ENCODE results near the gene CEBPA. TPM values are rescaled to one million over a fixed set of nuclear protein-coding genes. Genes with fewer than 3 reads are reported as not detected.
A peak's percentile ranks its signal among the peaks of the same experiment; 100 is the strongest.
"Not testable (repeated sequence)": the region's sequence is repeated elsewhere in the genome, so short reads cannot be mapped to it uniquely, and the experiment has no call there.

Gene CEBPA
- total RNA-seq, 2 experiments from 2014 or later: 0.10 TPM

DNA sequence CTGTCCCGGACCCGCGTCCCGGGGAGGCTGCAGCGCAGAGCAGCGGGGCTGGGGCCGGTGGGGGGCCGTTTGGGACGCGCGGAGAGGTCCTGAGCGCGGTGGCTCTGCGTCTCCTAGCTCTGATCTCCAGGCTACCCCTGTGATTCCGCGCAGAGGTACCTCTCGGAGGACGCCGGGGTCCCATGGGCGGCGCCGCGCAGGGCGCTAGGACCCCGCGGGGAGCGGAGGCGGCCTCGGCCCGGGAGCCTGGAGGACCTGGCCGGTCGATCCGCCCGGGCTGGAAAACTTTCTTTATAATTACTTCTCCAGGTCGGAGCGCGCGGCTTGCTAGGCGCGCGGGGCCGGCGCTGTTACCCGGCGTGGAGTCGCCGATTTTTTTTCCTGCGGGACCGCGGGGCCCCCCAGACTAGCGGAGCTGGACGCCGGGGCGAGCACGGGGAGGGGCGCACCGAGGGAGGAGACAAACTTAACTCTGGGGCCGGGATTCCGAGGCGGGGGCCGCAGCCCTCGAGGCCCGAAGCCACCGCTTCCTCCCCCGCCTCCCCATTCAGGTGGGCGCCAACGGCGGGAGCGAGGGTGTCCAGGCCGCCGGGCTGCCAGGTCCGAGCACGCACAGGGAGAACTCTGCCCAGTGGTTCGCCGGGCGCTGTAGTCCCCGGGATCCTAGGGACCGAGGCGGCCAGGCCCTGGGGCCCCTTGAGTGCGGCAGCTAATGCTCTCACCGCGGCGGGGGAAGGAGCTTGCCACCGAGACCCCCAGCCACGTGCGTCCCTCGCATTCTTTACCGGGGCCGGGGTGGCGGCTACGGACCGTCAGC is 848 bp upstream of the CEBPA start:
- ChIA-PET CTCF (interaction anchor here (0.9 to 1.3 kb wide), 3 partner anchors 15 to 475 kb away, joined by 3 to 4 read pairs (median 3); no protein-coding TSS in a partner anchor), POLR2A (no interaction called here)
- Mint-ChIP-seq H3K4me1 (no peaks in the 10 kb centered on the region), H3K36me3 (ENCODE audit: low read depth) (no peaks in the 10 kb centered on the region), H3K27me3 (peaks cover 47% of the 10 kb centered on the region), H3K9me3 (no peaks in the 10 kb centered on the region), H3K4me3 (peak overlapping the region; percentile 30), H3K27ac (no peak overlapping the region)
- DNase-seq: no peak

DNA sequence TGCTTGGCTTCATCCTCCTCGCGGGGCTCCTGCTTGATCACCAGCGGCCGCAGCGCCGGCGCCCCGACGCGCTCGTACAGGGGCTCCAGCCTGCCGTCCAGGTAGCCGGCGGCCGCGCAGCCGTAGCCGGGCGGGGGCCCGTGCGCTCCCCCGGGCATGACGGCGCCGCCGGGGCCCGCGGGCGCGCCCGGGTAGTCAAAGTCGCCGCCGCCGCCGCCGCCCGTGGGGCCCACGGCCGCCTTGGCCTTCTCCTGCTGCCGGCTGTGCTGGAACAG is 497 bp downstream of the CEBPA start:
- H3K4me1 Mint-ChIP-seq: no peaks in the 10 kb centered on the region
- peaks cover 51% of the 10 kb centered on the region for H3K27me3 Mint-ChIP-seq
- POLR2A ChIA-PET: no interaction called here

DNA sequence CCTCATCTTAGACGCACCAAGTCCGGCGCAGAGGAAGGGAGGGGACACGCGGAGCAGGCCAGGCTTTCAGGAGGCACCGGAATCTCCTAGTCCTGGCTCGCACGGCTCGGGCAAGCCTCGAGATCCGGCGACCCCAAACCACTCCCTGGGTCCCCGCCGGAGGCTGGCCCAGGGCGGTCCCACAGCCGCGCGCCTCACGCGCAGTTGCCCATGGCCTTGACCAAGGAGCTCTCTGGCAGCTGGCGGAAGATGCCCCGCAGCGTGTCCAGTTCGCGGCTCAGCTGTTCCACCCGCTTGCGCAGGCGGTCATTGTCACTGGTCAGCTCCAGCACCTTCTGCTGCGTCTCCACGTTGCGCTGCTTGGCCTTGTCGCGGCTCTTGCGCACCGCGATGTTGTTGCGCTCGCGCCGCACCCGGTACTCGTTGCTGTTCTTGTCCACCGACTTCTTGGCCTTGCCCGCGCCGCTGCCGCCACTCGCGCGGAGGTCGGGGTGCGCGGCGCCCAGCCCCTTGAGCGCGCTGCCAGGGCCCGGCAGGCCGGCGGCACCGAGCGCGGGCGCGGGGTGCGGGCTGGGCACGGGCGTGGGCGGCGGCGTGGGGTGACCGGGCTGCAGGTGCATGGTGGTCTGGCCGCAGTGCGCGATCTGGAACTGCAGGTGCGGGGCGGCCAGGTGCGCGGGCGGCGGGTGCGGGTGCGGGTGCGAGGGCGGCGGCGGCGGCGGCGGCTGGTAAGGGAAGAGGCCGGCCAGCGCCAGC is 1.0 kb downstream of the CEBPA start:
- DNase-seq: no peak
- Mint-ChIP-seq H3K27me3 (peaks cover 50% of the 10 kb centered on the region), H3K9me3 (no peaks in the 10 kb centered on the region), H3K4me1 (no peaks in the 10 kb centered on the region), H3K27ac (no peak overlapping the region), H3K36me3 (ENCODE audit: low read depth) (no peaks in the 10 kb centered on the region), H3K4me3 (no peak overlapping the region)
- ChIA-PET CTCF (interaction anchor here (0.6 to 1.2 kb wide), 2 partner anchors 12 to 102 kb away, joined by 3 read pairs; no protein-coding TSS in a partner anchor), POLR2A (no interaction called here)

More for the DNA sequence above, 497 bp downstream of the CEBPA start:
- Mint-ChIP-seq H3K4me3 (no peak overlapping the region), H3K27ac (no peak overlapping the region), H3K9me3 (no peaks in the 10 kb centered on the region), H3K36me3 (ENCODE audit: low read depth) (no peaks in the 10 kb centered on the region)
- CTCF ChIA-PET: interaction anchor here (1.2 kb wide), 1 partner anchor 12 kb away, joined by 3 read pairs; no protein-coding TSS in a partner anchor
- DNase-seq: no peak

DNA sequence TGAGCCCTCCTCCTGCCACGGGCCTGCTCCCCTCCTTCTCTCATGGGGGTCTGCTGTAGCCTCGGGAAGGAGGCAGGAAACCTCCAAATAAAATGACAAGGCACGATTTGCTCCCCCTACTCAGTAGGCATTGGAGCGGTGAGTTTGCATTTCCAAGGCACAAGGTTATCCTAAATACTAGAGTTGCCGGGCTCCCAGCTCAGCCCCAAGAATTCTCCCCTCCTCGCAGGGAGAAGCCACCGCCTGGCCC is 1.5 kb downstream of the CEBPA start:
- DNase-seq: no peak
- ChIA-PET POLR2A (no interaction called here), CTCF (no interaction called here)
- peak overlapping the region; percentile 19 for H3K4me3 Mint-ChIP-seq
- no peaks in the 10 kb centered on the region for H3K9me3 Mint-ChIP-seq
- no peak overlapping the region for H3K27ac Mint-ChIP-seq
- peaks cover 45% of the 10 kb centered on the region for H3K27me3 Mint-ChIP-seq
- no peaks in the 10 kb centered on the region for H3K4me1 Mint-ChIP-seq
- no peaks in the 10 kb centered on the region for H3K36me3 Mint-ChIP-seq (ENCODE audit: low read depth)

DNA sequence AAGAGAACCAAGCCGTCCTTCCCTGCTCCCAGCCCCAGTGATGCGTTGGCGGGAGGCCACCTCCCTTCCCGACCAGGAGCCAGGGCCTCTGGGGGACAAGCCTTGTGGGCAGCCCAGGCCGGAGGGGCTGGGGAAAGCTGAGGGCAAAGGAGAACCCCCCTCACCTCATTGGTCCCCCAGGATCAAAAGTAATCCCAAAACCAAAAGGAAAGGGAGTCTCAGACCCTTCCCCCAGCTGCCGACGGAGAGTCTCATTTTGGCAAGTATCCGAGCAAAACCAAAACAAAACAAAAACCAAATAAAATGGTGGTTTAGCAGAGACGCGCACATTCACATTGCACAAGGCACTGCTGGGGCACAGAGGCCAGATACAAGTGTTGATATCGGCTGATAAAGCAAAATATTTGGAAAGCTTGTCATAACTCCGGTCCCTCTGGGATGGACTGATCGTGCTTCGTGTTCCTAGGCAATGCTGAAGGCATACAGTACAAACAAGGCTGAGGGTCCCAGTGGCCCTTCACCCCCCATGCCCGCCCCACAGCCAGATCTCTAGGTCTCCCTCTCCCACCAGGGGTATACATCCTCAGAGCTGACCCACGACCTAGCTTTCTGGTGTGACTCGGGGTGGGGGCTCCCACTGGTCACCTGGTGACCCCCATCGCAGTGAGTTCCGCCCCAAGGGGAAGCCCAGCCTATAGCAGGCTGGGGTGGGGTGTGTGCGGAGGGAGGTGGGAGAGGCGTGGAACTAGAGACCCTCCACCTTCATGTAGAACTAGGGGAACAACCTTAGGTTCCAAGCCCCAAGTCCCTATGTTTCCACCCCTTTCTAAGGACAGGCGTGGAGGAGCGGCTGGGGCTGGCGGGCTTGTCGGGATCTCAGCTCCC is 2.1 kb downstream of the CEBPA start:
- H3K9me3 Mint-ChIP-seq: no peaks in the 10 kb centered on the region
- no peaks in the 10 kb centered on the region for H3K4me1 Mint-ChIP-seq
- no peaks in the 10 kb centered on the region for H3K36me3 Mint-ChIP-seq (ENCODE audit: low read depth)
- H3K4me3 Mint-ChIP-seq: peak overlapping the region; percentile 19
- ChIA-PET CTCF (interaction anchor here (1.0 kb wide), 1 partner anchor 12 kb away, joined by 3 read pairs; no protein-coding TSS in a partner anchor), POLR2A (no interaction called here)
- no peak for DNase-seq
- H3K27ac Mint-ChIP-seq: no peak overlapping the region
- H3K27me3 Mint-ChIP-seq: peaks cover 45% of the 10 kb centered on the region

DNA sequence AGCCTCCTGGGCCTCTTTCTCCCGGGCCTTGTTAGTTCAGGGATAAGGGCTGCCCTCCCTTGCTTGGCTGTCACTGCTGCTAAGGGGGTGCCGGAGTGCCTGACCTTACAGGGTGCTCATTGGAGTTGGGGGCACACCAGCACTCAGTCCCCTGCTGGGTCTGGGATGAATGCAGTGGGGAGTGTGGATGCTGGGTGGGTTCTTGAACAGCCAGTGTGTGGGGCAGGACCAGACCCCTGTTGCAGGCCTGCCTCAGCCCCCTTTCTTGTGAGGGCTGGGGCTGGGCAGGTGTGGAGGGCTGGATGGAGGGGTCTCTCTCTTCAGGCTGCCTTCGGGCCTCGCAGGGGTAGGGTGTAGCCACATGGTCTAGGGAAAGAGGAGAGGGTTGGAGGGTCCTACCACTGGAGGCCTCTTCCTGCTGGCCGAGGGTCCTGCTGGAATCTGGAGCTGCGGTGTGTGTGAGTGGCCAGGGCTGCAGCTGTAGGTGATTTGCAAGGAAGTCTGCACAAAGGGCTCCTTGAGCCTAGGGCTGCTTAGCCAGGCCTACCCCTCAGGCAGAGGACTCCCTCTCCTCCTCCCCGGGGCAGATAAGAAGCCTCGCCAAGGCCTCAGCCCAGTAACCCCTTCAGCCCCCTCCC is 3.2 kb downstream of the CEBPA start:
- Mint-ChIP-seq H3K4me3 (no peak overlapping the region), H3K27ac (no peak overlapping the region), H3K4me1 (no peaks in the 10 kb centered on the region), H3K9me3 (no peaks in the 10 kb centered on the region), H3K36me3 (ENCODE audit: low read depth) (no peaks in the 10 kb centered on the region), H3K27me3 (peaks cover 39% of the 10 kb centered on the region)
- ChIA-PET CTCF (interaction anchor here (1.0 kb wide), 1 partner anchor 11 kb away, joined by 3 read pairs; no protein-coding TSS in a partner anchor), POLR2A (no interaction called here)
- DNase-seq: no peak

DNA sequence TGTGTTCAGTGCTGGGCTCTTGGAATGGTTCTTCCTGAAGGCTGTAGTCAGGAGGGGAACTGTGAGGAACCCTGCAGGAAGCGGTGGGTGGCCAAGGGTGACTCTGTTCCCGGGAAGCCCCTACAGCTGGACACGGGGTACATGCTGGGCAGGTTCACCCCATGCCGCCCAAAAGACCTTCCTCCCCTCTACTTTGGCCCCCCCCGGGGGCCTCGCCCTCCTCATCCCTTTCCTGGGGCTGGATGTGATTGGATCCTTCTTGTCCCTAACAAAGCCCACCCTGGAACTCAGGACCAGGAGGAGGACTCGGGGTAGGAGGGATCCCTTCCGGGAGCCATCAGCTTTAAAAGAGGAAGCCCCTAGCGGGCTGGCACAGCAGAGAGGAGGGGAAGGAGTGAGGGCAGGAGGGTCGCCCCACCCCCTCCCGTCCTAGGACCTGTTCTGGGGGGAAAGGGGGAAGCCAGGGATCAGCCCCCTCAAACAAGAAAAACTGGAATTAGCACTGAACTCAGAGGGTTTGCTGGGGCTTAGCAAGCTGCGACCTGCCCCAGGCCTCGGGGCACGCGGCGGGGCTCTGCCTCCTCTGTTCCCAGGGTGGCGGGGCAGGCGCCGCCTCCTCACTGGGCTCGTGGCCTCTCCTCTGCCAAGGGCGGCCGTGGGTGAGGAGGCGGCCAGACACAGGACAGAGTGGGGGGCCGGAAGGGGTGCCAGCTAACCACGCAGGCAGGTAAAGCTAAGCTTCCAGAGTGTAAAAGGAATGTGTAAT is 4.0 kb downstream of the CEBPA start:
- H3K9me3 Mint-ChIP-seq: no peaks in the 10 kb centered on the region
- peaks cover 41% of the 10 kb centered on the region for H3K27me3 Mint-ChIP-seq
- POLR2A ChIA-PET: no interaction called here
- no peak for DNase-seq
- H3K36me3 Mint-ChIP-seq (ENCODE audit: low read depth): no peaks in the 10 kb centered on the region
- no peak overlapping the region for H3K27ac Mint-ChIP-seq
- no peaks in the 10 kb centered on the region for H3K4me1 Mint-ChIP-seq
- H3K4me3 Mint-ChIP-seq: no peak overlapping the region
- CTCF ChIA-PET: no interaction called here

DNA sequence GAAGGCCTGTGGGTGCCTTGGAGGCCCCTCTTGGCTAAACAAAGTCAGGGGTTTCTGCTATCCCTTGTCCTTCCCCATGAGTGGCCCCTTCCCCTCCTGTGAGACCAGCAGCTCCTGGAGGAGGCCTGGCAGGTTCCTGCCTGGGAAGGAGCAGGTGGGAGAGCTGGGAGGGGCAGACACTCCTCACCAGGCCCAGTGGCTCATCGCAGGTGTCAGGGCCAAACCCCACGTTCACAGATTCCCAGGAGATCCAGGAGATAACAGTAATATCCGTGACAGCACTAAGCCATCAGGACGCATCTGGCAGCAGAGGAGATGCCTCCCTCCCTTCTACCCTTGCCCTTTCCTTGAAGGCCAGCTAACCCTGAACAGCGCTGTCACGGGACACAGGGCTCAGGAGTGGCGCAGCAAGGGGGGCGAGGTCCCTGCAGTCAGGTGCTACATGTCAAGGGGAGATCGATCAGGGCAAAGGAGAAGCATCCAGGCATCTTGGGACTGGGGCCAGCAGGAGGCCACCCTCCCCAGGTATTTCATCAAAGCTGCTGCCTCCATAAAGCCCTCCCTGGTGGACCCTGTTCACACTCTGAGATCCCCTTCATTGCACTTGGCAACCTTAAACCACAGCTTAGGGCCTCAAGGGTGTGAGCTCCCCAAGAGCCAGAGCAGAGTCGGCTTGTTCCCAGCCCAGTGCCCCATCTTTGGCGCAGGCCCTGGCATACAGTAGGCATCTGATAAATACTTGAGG is 4.8 kb downstream of the CEBPA start:
- no peaks in the 10 kb centered on the region for H3K36me3 Mint-ChIP-seq (ENCODE audit: low read depth)
- no peak overlapping the region for H3K4me3 Mint-ChIP-seq
- CTCF ChIA-PET: interaction anchor here (0.6 kb wide), 1 partner anchor 143 kb away, joined by 3 read pairs; no protein-coding TSS in a partner anchor
- POLR2A ChIA-PET: no interaction called here
- DNase-seq: no peak
- peaks cover 44% of the 10 kb centered on the region for H3K27me3 Mint-ChIP-seq
- no peak overlapping the region for H3K27ac Mint-ChIP-seq
- H3K4me1 Mint-ChIP-seq: no peaks in the 10 kb centered on the region
- no peaks in the 10 kb centered on the region for H3K9me3 Mint-ChIP-seq

DNA sequence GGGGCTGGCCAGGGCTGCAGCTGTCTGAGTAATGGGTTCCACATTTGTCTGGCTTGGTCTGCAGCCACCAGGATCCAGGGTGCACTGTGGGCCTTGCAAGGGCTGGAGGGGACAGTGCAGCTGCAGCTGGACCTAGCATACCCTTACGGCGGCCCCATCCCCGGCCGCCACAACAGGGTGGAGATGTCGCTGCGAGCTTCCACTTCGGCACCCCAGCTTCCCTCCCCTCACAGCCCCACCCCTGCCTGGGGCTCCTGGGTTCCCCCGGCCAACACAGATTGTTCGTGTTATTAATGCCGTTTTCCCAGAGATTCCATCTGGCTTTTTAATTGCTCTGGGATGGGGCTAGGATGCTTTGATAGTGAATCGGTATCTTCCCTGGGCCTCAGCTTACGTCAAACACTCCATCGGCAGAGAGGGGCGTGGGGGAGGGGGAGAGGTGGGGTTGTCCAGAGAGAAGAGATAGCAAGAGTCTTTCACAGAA is 5.8 kb downstream of the CEBPA start:
- CTCF ChIA-PET: no interaction called here
- H3K4me1 Mint-ChIP-seq: no peaks in the 10 kb centered on the region

DNA sequence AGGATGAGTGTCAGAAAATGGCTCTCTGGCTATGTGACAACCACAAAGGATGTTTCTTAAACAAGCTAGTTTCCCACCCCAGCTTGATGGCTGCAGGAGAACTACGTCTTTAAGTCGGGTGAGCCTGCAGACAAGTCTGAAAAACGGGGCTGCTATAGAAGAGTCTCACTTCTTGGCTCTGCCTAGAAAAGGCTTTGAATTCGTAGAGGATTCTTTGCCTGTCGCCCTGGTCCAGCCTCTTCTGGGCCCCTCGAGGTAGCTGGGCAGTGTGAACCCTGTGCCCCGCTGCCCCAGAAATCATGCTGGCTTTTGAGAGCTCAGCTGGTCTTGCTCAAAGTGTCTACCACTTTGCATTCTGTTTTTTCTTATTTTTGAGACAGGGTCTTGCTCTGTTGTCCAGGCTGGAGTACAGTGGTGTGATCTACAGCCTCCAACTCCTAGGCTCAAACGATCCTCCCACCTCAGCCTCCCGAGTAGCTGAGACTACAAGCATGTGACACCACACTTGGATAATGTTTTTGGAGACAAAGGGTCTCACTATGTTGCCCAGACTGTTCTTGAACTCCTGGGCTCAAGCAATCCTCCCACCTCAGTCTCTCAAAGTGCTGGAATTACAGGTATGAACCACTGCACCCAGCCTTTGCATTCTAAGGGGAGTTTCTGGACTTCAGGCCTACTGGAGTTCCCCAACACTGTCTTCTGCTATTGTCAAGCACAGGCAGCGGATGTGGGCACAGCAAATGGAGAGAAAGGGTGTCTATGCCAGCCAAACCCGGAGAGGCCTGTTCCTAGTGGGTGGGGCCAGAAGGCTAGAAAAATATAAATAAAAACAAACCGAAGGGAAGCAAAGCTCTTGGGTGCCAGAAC is 6.5 kb downstream of the CEBPA start:
- Mint-ChIP-seq H3K27me3 (peaks cover 40% of the 10 kb centered on the region), H3K9me3 (no peaks in the 10 kb centered on the region), H3K36me3 (ENCODE audit: low read depth) (no peaks in the 10 kb centered on the region), H3K4me3 (no peak overlapping the region), H3K4me1 (no peaks in the 10 kb centered on the region), H3K27ac (no peak overlapping the region)
- no peak for DNase-seq
- ChIA-PET POLR2A (no interaction called here), CTCF (interaction anchor here (0.5 kb wide), 1 partner anchor 617 kb away, joined by 3 read pairs; no protein-coding TSS in a partner anchor)

More for the DNA sequence above, 5.8 kb downstream of the CEBPA start:
- Mint-ChIP-seq H3K9me3 (no peaks in the 10 kb centered on the region), H3K4me3 (no peak overlapping the region), H3K27me3 (peaks cover 44% of the 10 kb centered on the region), H3K36me3 (ENCODE audit: low read depth) (no peaks in the 10 kb centered on the region), H3K27ac (no peak overlapping the region)
- no peak for DNase-seq
- POLR2A ChIA-PET: no interaction called here

DNA sequence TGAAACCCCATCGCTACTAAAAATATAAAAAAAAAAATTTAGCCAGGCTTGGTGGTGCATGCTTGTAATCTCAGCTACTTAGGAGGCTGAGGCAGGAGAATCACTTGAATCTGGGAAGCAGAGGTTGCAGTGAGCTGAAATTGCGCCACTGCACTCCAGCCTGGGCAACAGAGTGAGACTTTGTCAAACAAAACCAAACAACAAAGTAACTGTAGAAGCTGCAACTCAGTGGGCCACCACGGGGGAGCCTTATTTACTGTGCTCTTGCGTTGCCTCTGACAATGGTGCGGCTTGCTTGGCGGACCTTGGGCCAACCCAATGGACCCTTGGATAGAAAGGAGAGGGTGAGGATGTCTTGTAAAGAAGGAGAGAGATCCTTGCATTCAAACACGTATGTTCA is 7.3 kb downstream of the CEBPA start:
- H3K4me3 Mint-ChIP-seq, H3K27ac Mint-ChIP-seq: not testable (repeated sequence)

More for the DNA sequence above, 7.3 kb downstream of the CEBPA start:
- CTCF ChIA-PET; DNase-seq; POLR2A ChIA-PET; H3K9me3 Mint-ChIP-seq; H3K36me3 Mint-ChIP-seq (ENCODE audit: low read depth); H3K4me1 Mint-ChIP-seq: not testable (repeated sequence)
- H3K27me3 Mint-ChIP-seq: peaks cover 32% of the 10 kb centered on the region

Data from activated CD4-positive, alpha-beta T cell treated with anti-CD3 and anti-CD28 coated beads, Interleukin-2, amount 10 ng/mL, durations not matched to agents 7 days and 5 days (primary cell).